ACHN (cell line): ENCODE measurements around the gene SLC25A10.
"Not testable (repeated sequence)": the region's sequence is repeated elsewhere in the genome, so short reads cannot be mapped to it uniquely, and the experiment has no call there.

Experiments
- DNase-seq: peaks from one replicate; pipeline ENCODE4 v3.0.0-alpha.2; 2015
- in situ Hi-C: cut with HindIII; loops from 2 replicates; pipeline ENCODE4 v1.10.0; 2017; ENCODE audit warnings: low sequenced_read_pairs, low pct_ligation_motif_present, low pct_unique_long_range_greater_than_20kb

The SLC25A10 gene, protein sequence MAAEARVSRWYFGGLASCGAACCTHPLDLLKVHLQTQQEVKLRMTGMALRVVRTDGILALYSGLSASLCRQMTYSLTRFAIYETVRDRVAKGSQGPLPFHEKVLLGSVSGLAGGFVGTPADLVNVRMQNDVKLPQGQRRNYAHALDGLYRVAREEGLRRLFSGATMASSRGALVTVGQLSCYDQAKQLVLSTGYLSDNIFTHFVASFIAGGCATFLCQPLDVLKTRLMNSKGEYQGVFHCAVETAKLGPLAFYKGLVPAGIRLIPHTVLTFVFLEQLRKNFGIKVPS

GRCh38 chr17:81711814-81712467 lies at the start of gene SLC25A10:
SLC25A10 (plus strand) TSS chr17:81712284; CDS start chr17:81712427, 143 bp downstream.
- DNase-seq, result peak; percentile 85
- in situ Hi-C loops, result no loop called here

GRCh38 chr17:81664051-81664470 lies 48.0 kb upstream of the SLC25A10 start:
- in situ Hi-C loops, result no loop called here

DNA sequence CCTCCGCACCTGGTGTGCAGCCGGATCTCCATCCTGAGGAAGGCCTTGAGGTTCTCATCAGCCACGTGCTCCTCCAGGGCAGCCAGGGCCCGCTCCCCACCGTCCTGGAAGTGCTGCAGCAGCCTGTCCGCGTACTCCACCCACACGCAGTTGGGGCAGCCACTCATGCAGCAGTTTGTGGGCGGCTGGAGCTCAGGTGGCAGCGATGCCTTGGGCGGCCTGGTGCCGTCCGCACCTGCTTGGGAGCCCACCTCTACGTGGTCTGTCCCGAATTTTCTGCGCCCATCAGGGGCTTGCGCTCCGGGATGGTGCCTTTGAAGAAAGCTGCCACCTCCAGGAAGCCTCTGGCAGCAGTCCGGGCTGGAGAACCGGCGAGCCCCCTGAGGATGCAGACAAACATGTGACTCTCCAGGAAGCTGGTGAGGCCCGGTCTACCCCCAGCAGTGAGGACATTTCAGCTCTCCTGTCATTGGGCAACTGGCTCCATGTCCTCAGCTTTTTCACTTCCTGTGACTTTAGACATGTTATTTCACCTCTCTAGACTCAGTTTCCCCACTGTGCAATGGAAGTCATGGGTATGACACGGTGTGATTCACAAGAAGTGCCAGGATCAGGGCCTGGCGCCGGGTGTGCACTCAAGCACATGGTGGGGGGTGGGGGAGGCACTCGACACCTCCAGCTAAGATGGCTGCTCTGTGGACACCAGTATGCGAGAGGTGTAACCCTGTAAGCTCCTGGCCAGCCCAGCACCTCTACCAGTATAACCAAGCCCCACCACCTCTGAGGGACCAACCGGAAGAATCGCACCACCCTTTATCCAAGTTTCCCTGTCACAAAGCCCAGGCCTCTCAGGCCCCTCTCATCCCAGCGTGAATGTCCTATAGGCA lies 46.6 kb upstream of the SLC25A10 start:
- in situ Hi-C loops, result no loop called here
- DNase-seq, result peak; percentile 29

More at GRCh38 chr17:81664051-81664470, 48.0 kb upstream of the SLC25A10 start:
- DNase-seq, result no peak

- in situ Hi-C loops, result no loop called here
Observed at GRCh38 chr17:81666092-81666341, 46.1 kb upstream of the SLC25A10 start.

GRCh38 chr17:81666342-81667191 lies 45.5 kb upstream of the SLC25A10 start, which contains the start of the genes CCDC137 and OXLD1:
CCDC137 (plus strand) TSS chr17:81666737; CDS start chr17:81666767, 30 bp downstream.
OXLD1 (minus strand) TSS chr17:81666605; CDS start chr17:81666577, 28 bp downstream.
- in situ Hi-C loops, result no loop called here

More at GRCh38 chr17:81666092-81666341, 46.1 kb upstream of the SLC25A10 start:
- DNase-seq, result peak; percentile 34

DNA sequence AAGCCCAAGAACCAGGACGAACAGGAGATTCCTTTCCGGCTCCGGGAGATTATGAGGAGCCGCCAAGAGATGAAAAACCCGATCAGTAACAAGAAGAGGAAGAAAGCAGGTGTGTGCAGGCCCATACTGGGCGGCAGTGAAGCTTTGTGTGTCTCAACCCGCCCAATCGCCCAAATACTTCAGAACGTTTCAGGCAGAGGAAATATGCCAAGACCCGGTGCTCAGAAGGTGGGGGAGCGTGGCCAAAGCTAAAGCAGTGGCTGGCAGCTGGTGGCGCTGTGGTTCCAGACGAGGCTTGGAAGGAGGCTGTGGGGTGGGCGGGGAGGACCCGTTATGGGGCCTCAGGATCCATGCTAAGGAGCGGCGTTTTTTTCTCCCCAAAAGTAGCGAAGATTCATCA lies 44.3 kb upstream of the SLC25A10 start:
- no peak for DNase-seq
- in situ Hi-C loops, result no loop called here

More at GRCh38 chr17:81666342-81667191, 45.5 kb upstream of the SLC25A10 start, which contains the start of the genes CCDC137 and OXLD1:
- DNase-seq, result peak; percentile 98

DNA sequence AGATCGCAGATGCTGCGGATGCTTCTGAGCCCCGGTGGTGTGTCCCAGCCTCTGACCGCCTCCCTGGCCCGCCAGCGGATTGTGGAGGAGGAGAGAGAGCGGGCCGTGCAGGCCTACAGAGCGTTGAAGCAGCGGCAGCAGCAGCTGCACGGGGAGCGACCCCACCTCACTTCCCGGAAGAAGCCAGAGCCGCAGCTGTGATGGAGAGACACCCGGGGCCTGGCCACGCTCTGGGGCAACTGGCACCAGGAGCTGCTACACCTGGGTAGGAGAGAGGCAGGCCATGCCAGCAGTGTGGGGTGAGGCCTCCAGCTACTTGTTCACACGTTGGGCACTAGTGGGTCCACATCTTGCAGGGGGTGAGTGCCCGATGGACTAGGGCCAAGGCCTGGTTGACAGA lies 39.6 kb upstream of the SLC25A10 start:
- in situ Hi-C loops, result no loop called here

GRCh38 chr17:81672954-81673353 lies 39.1 kb upstream of the SLC25A10 start:
- in situ Hi-C loops, result no loop called here
- no peak for DNase-seq

More for the DNA sequence above, 39.6 kb upstream of the SLC25A10 start:
- no peak for DNase-seq

- DNase-seq, result no peak
- in situ Hi-C loops, result no loop called here
Observed at GRCh38 chr17:81673561-81674258, 38.4 kb upstream of the SLC25A10 start.

- DNase-seq, result peak; percentile 48
- in situ Hi-C loops, result not testable (repeated sequence)
Observed at GRCh38 chr17:81675515-81676221, 36.4 kb upstream of the SLC25A10 start.

DNA sequence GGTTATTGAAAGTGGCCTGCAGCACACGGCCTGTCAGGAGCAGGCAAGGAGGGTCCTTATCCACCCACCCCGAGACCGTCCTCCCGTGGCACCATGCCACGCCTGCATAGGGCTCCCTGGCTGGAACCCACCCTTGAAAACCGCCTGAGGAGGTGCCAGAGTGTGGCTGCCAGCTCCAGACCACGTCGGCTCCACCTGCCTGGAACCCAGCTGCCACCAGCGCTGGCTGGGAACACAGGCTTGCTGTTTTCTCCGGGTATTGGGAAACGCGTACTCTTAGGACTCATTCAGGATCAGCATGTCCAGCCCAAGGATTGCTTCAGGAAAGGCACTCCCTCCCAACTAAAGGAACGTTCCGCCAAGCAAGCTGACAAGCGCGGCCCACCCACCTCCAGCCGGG lies 35.2 kb upstream of the SLC25A10 start:
- in situ Hi-C loops, result no loop called here
- DNase-seq, result no peak

DNA sequence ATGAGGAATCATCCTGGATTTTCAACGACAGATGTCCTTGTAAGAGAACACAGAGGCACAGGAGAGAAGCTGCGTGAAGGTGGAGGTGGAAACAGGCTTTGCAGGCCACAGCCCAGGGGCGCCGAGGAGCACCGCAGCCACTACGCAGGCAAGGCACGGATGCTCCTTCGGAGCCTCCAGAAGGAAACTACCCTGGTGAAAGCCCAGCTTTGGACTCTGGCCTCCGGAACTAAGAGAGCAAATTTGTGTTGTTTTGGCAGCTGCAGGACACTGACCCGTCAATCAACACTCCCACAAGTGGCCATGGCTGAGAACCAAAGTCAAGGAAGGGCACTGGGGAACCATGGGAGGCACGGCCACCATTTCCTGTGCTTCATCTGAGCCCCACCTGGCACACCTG lies 31.9 kb upstream of the SLC25A10 start:
- in situ Hi-C loops, result no loop called here
- DNase-seq, result no peak

DNA sequence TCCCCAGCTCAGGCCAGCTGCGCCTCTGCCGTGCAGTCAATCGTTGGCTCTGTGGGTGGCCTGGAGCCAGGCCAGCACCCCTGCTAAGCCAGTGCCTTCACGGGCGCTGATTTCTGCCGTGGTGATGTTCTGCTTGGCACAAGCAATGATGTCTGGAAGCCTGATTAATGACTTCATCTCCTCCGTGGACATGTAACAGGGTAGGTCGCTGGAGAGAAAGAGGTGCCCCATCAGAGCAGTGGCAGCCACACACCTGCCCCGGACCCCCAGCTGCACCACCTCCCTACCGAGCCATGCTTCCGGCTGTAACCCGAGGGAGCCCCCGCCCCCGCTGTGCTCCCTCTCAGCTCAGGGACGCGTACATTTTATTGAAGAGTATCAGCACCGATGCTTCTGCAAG lies 30.4 kb upstream of the SLC25A10 start:
- DNase-seq, result peak; percentile 97
- in situ Hi-C loops, result no loop called here

DNA sequence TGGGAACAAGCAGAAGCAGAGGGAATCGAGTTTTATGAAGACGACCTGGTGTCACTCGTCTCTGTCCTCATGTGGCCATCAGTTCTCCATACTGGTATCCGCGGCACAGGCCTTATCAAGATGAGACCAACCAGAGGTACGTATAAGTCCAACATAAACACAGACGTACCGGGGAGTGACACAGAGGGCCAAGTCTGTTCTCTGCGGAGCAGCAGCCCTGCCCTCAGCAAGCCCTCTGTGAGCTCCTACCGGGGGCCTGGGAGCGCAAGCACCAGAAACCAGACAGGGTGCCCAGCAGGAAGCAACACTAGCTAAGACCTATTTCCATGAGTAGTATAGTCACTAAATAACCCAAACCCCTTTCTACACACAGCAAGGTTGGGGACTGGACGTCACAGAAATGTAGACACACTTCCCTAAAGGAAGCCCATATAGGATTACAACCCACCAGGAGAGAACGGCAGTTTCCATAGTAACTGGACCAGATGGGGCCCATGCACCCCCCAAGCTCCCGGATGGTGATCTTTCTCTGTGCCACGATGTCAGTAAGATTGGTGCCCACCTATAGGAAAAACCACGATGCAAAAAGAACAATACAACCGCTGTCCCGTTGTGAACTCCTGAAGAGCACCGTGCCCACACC lies 29.4 kb upstream of the SLC25A10 start:
- DNase-seq, result no peak
- in situ Hi-C loops, result no loop called here

- in situ Hi-C loops, result no loop called here
- no peak for DNase-seq
Observed at GRCh38 chr17:81683208-81683583, 28.9 kb upstream of the SLC25A10 start.

DNA sequence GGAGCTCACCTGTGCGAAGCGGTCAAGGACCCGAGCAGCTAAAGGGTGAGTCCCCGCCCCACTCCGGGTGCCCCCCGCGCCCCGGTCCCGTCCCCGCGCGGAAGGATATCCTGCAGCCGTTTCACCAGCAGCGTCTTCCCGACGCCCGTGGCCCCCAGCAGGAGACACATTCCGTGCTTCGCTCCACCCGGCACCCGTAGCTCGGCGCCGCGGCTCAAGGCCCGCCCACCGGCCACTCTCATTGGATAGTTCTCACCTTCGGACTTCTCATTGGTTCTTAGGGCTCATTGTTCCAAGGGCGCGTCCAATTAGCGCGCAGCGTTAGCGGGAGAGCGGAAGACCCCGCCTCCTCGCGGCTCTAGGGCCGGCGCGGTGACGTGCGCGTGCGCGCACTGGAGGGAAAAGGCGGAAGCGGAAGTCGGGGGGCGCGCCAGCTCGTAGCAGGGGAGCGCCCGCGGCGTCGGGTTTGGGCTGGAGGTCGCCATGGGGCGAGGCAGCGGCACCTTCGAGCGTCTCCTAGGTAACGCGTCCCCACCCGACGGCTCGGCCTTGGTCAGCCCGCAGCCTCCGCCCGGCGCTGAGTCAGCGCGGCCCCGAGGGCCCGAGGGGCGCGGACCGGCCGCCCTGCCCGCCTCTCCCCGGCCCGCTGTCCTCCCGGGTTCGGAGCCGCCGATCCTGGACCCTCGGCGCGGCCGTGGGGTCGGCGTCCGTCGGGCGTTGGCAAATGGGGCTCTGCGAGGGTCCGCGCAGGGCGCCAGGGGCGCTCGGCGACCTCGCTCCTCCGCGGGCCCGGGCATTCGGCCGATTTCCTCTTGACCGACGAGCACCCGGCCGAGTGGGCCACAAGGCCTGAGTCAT lies 28.3 kb upstream of the SLC25A10 start, which contains the start of the genes ARL16 and HGS:
Gene ARL16 (minus strand): TSS at position 214 of the 858 bp plus-strand sequence. CDS start 44 bp downstream, at position 170.
Gene HGS (plus strand): TSS at position 428 of the 858 bp plus-strand sequence. CDS start 56 bp downstream, at position 484.
- in situ Hi-C loops, result no loop called here
- peak; percentile 100 for DNase-seq
